T-cell (primary cell): ENCODE results near the gene SEC63. TPM values are rescaled to one million over a fixed set of nuclear protein-coding genes. Genes with fewer than 3 reads are reported as not detected.

Experiments used
- ATAC-seq, 4 experiments: fragments of 200-7000 bp in 3 of 4; fragments of 150-1000 bp in 1 of 4; cut with Tn5 transposase; replicated peaks in 1 of 4; 1 replicate in 3 of 4; 2 replicates in 1 of 4; pipeline ENCODE4 v1.10.0; 2021; ENCODE audit warnings: moderate library complexity in 3 of 4, mild to moderate bottlenecking in 2 of 4, moderate number of reproducible peaks in 1 of 4
- CTCF ChIA-PET, 2 donors: fragments of 300-600 bp; sonication (Branson Sonifier 250); formaldehyde crosslinking; loops; one replicate each; lab custom pipeline; 2022; ENCODE audit warnings: antibody characterized with exemption in 2 of 2; lab: Charles Lee
- POLR2A ChIA-PET, 2 donors: fragments of 300-600 bp; sonication (Branson Sonifier 250); formaldehyde crosslinking; loops; one replicate each; lab custom pipeline; 2022; ENCODE audit warnings: antibody characterized with exemption in 2 of 2; lab: Charles Lee
- DNase-seq, 35 experiments: peaks; one replicate each; pipeline versions ENCODE4 v3.0.0 to v3.0.0-alpha.2; 2013 to 2023
- H3K27ac ChIP-seq: one replicate; pipeline ENCODE4 v1.5.1; 2013; ENCODE audit warnings: low read length
- H3K27me3 ChIP-seq, 2 experiments: replicated peaks in 1 of 2; 1 replicate in 1 of 2; 2 replicates in 1 of 2; pipeline versions ENCODE4 v1.6.1 to v1.7.0; 2013; ENCODE audit warnings: low read length in 1 of 2, mixed read lengths in 1 of 2; ENCODE audit not compliant: control insufficient read depth in 2 of 2, insufficient read depth in 2 of 2; ENCODE audit errors: extremely low read depth in 1 of 2
- H3K36me3 ChIP-seq, 2 donors: 1 replicate in 1 of 2; 2 replicates in 1 of 2; pipeline versions ENCODE4 v1.6.1 to v1.7.0; 2013; ENCODE audit warnings: low read length in 1 of 2; ENCODE audit not compliant: control insufficient read depth in 2 of 2, insufficient read depth in 1 of 2; ENCODE audit errors: extremely low read depth in 1 of 2
- H3K4me1 ChIP-seq, 2 experiments: 1 replicate in 1 of 2; 2 replicates in 1 of 2; pipeline versions ENCODE4 v1.6.1 to v1.7.0; 2013; ENCODE audit warnings: low read length in 2 of 2, mixed read lengths in 1 of 2; ENCODE audit not compliant: insufficient read depth in 2 of 2, control insufficient read depth in 1 of 2; ENCODE audit errors: extremely low read depth in 1 of 2
- H3K4me3 ChIP-seq, 2 donors: 1 replicate in 1 of 2; 2 replicates in 1 of 2; pipeline versions ENCODE4 v1.5.1 to v1.7.0; 2013; ENCODE audit warnings: mild to moderate bottlenecking in 2 of 2, low read length in 1 of 2, moderate library complexity in 1 of 2; ENCODE audit not compliant: control insufficient read depth in 1 of 2; ENCODE audit errors: extremely low read depth in 1 of 2
- H3K9me3 ChIP-seq: 2 replicates; pipeline ENCODE4 v1.7.0; 2013
- H3K27ac Mint-ChIP-seq, 2 donors: one replicate each; pipeline ENCODE4 v1.8.0; 2020 to 2021; ENCODE audit warnings: mild to moderate bottlenecking in 2 of 2, mixed read lengths in 2 of 2
- H3K27me3 Mint-ChIP-seq, 2 donors: one replicate each; pipeline ENCODE4 v1.8.0; 2021 to 2022; ENCODE audit warnings: mixed read lengths in 2 of 2
- H3K36me3 Mint-ChIP-seq: one replicate; pipeline ENCODE4 v1.8.0; 2021; ENCODE audit warnings: mixed read lengths
- H3K4me1 Mint-ChIP-seq, 3 donors: one replicate each; pipeline ENCODE4 v1.8.0; 2020 to 2022; ENCODE audit warnings: mixed read lengths in 3 of 3, mild to moderate bottlenecking in 1 of 3
- H3K4me3 Mint-ChIP-seq, 3 donors: one replicate each; pipeline ENCODE4 v1.8.0; 2020 to 2022; ENCODE audit warnings: mild to moderate bottlenecking in 3 of 3, mixed read lengths in 3 of 3, moderate library complexity in 3 of 3
- H3K9me3 Mint-ChIP-seq, 3 donors: one replicate each; pipeline ENCODE4 v1.8.0; 2020 to 2022; ENCODE audit warnings: mixed read lengths in 3 of 3
- WGBS: methylation state at CpG from one replicate; pipeline ENCODE4 v1.1.5; 2013; ENCODE audit warnings: missing lambda C conversion rate; ENCODE audit not compliant: insufficient coverage; 5-methylcytosine and 5-hydroxymethylcytosine counted together
- total RNA-seq, 35 experiments: library from RNA in 6 of 35; stranded (reverse) in 6 of 35; fragments of 120-200 nt in 1 of 35; gene quantifications; one replicate each; pipeline versions ENCODE4 v1.2.1 to v1.2.4 and lab custom pipeline; 2013 to 2026

SEC63 gene
- total RNA-seq, 5 donors from 2014 or later (not counting 1 experiment from before 2014, with no cell fraction given), result 56.2 to 85.5 (median 68.7) TPM

DNA sequence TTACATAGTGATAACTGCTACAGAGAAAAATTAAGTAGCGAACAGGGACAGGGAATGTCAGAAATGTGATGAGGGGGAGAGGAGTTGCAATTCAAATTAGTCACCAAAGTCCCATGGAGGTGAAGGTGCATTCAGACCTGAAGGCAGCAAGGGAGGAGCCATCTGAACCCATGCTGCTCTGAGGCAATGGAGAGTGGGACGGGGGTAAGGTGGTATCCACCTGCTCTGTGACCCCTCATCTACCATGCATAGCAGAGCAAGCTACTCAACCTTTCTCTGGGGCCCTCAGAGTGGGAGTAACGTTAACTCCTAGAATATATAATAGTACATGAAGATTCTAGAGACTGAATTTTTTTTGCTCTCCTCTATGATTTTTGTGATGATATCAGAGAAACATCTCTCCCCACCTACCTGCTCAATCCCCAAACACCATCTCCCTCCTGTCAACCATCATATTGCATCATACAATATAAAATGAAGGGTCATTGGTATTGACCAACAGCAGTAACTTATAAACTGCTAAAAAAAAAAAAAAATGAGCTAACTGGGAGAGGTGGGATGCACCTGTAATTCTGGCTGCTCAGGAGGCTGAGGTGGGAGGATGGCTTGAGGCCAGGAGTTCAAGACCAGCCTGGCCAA lies 117.3 kb downstream of the SEC63 start:
- WGBS, result 100% methylated on average over 1 of the region's 3 CpGs
- ChIA-PET CTCF (interaction anchor here in 1 of 2 donors (1.0 kb wide), 1 partner anchor 8 kb away, joined by 3 read pairs; no protein-coding TSS in a partner anchor), POLR2A (interaction anchor here (0.5 to 1.2 kb wide), 2 partner anchors 15 to 27 kb away, joined by 3 to 5 read pairs; no protein-coding TSS in a partner anchor)
- DNase-seq (no peak), ATAC-seq (no peak)
- peaks cover 0 to 3% of the 10 kb centered on the region in 2 experiments for H3K27me3 ChIP-seq
- no peaks in the 10 kb centered on the region for H3K9me3 ChIP-seq
- H3K36me3 Mint-ChIP-seq, result no peaks in the 10 kb centered on the region
- no peaks in the 10 kb centered on the region for H3K27me3 Mint-ChIP-seq
- no peak overlapping the region for H3K27ac Mint-ChIP-seq
- H3K4me3 ChIP-seq, result no peak overlapping the region
- H3K27ac ChIP-seq, result no peak overlapping the region
- H3K4me3 Mint-ChIP-seq, result no peak overlapping the region
- H3K4me1 Mint-ChIP-seq, result peaks cover 6 to 19% (median 16%) of the 10 kb centered on the region in 3 donors
- H3K4me1 ChIP-seq, result peaks cover 2 to 5% of the 10 kb centered on the region in 2 experiments
- H3K36me3 ChIP-seq, result no peaks in the 10 kb centered on the region
- H3K9me3 Mint-ChIP-seq, result no peaks in the 10 kb centered on the region

DNA sequence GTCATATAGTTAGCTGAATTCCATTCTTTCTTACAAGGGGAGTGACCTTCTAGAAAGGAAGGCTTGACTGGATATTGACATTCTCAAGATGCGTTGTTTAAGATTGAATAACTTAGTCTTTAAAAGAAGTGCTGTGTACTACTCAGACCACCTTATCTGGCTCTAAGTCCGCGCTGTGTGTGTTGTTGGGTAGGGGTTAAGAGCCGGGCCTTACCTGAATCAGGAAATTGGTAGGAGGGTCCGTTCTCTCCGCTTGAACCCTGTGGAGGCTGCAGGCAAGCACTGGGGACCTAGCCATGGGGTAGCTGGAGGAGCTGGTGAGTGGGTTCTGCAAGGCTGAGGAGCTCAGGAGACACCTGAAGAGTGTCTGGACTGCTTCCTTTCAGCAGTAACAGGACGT lies 124.9 kb downstream of the SEC63 start:
- peaks cover 18 to 29% (median 24%) of the 10 kb centered on the region in 3 donors for H3K4me1 Mint-ChIP-seq

DNA sequence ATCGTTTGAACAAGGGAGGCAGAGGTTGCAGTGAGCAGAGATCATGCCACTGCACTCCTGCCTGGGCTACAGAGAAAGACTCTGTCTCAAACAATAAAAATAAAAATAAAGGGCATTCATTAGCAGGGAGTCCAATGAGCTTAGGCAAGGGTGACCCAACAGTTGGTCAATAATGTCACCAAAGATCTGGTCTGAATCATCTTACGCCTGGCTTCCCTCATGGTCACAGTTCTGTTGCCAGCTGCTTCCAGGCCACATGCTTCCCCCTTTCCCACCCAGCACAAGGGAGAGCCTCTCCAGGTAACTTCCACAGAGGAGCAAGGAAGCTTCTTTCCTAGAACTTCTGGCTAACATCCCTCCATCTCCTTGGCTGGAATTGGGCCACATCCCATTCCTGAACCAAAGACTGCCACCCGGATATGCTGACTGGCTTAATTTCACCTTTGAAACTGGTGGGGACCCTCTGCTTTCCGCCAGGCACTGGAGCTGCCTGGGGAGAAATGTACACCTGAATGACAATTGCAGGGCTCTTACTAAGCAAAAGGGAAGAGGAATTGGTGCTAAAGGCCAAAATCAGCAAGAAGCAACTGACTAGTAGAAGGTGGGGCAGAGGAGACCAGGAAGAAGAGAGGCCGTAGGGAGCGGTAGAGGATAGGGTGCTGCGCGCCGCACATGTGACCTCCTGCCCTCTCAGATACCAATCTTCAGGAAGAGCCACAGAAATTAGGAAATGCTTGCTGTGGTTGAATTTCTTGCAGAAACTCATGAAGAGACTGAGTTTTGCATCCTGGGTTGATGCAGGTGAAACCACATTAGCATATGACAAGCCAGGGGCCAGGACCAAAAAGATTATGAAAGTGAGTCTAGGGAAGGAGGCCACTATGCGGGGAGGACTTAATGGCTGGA lies 125.6 kb downstream of the SEC63 start:
- 73% methylated on average over 7 of the region's 10 CpGs for WGBS
- H3K9me3 Mint-ChIP-seq, result no peaks in the 10 kb centered on the region
- Histone ChIP-seq H3K9me3 (no peaks in the 10 kb centered on the region), H3K4me1 (peaks cover 5 to 19% of the 10 kb centered on the region in 2 experiments), H3K4me3 (no peak overlapping the region), H3K27me3 (no peaks in the 10 kb centered on the region), H3K36me3 (no peaks in the 10 kb centered on the region), H3K27ac (no peak overlapping the region)
- H3K4me3 Mint-ChIP-seq, result peak overlapping the region in 2 of 3 donors; percentile 21 to 27
- ATAC-seq (peak; percentile 19 to 56 (median 36)), DNase-seq (no peak)
- ChIA-PET CTCF (interaction anchor here in 1 of 2 donors (0.7 to 1.0 kb wide), 3 partner anchors 15 to 85 kb away, joined by 3 read pairs; no protein-coding TSS in a partner anchor), POLR2A (interaction anchor here in 1 of 2 donors (0.8 to 2.4 kb wide), 2 partner anchors 9 to 89 kb away, joined by 4 to 10 read pairs; partner anchors contain the start of gene SCML4)
- peak overlapping the region; percentile 75 to 82 for H3K27ac Mint-ChIP-seq
- H3K4me1 Mint-ChIP-seq, result peaks cover 24 to 29% (median 24%) of the 10 kb centered on the region in 3 donors
- no peaks in the 10 kb centered on the region for H3K36me3 Mint-ChIP-seq
- H3K27me3 Mint-ChIP-seq, result no peaks in the 10 kb centered on the region

More for the DNA sequence above, 124.9 kb downstream of the SEC63 start:
- Histone ChIP-seq H3K27me3 (no peaks in the 10 kb centered on the region), H3K36me3 (no peaks in the 10 kb centered on the region), H3K4me1 (peaks cover 5 to 15% of the 10 kb centered on the region in 2 experiments), H3K9me3 (no peaks in the 10 kb centered on the region), H3K27ac (no peak overlapping the region), H3K4me3 (no peak overlapping the region)
- Mint-ChIP-seq H3K27me3 (no peaks in the 10 kb centered on the region), H3K9me3 (no peaks in the 10 kb centered on the region), H3K4me3 (peak overlapping the region in 1 of 3 donors; percentile 27), H3K36me3 (no peaks in the 10 kb centered on the region), H3K27ac (peak overlapping the region; percentile 75 to 82)
- no peak for DNase-seq
- ATAC-seq, result peak in 1 of 4 experiments; percentile 13
- ChIA-PET CTCF (interaction anchor here (0.6 to 1.0 kb wide), 4 partner anchors 15 to 1562 kb away, joined by 3 to 4 read pairs (median 3); no protein-coding TSS in a partner anchor), POLR2A (interaction anchor here in 1 of 2 donors (1.1 kb wide), 1 partner anchor 9 kb away, joined by 3 read pairs; the partner anchor contains the start of gene SCML4)
- 94% methylated on average over 6 of the region's 7 CpGs for WGBS

DNA sequence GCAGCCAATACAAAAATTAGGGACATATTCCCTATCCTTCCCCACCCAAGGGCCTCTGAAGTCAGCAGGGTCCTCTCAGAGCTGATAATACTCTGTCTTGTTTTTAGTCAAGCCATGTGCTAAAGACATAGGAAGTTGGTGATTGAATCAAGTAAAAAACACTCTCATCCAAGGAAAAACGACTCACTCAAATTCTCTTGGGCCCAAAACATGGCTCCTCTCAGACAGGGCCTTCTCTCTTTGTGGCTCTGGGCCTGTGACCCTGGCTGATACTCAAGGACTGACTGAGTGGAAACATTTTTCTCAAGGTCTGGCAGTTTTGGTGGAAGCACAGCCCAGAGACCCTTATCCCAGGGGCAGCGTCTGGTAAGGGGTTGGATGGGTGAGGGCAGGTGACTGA lies 127.9 kb downstream of the SEC63 start:
- Histone ChIP-seq H3K36me3 (no peaks in the 10 kb centered on the region), H3K4me3 (no peak overlapping the region), H3K9me3 (no peaks in the 10 kb centered on the region), H3K4me1 (peaks cover 7 to 22% of the 10 kb centered on the region in 2 experiments), H3K27ac (no peak overlapping the region), H3K27me3 (no peaks in the 10 kb centered on the region)
- Mint-ChIP-seq H3K27me3 (no peaks in the 10 kb centered on the region), H3K36me3 (no peaks in the 10 kb centered on the region), H3K9me3 (no peaks in the 10 kb centered on the region), H3K4me3 (no peak overlapping the region), H3K4me1 (peaks cover 26 to 33% (median 26%) of the 10 kb centered on the region in 3 donors), H3K27ac (peak overlapping the region in 1 of 2 donors; percentile 66)
- WGBS, result 80% methylated on average over 1 of the region's 2 CpGs
- DNase-seq (no peak), ATAC-seq (no peak)
- ChIA-PET CTCF (interaction anchor here (0.6 to 1.2 kb wide), 2 partner anchors 37 to 706 kb away, joined by 4 to 8 read pairs; no protein-coding TSS in a partner anchor), POLR2A (interaction anchor here in 1 of 2 donors (2.4 kb wide), 1 partner anchor 7 kb away, joined by 10 read pairs; the partner anchor contains the start of gene SCML4)

DNA sequence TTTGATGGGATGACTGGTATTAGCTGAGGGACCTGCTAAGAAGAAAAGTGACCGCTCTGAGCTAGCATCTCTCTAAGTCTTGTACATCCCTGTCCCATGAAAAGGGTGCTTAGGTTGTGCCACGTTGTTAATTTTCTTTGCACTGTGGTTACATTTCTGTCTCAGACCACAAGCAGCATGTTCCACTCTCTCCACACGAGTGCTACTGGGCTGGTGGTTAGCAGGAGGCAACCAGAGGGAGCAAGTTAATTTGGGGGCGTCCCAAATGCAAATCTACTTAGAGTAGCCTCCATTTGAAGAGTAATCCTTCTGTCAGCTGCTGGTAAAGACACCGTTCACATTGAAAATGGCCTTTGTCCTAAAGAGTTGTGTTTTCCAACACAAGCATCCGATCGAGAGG lies 130.5 kb downstream of the SEC63 start:
- H3K4me3 Mint-ChIP-seq, result no peak overlapping the region
- H3K36me3 ChIP-seq, result no peaks in the 10 kb centered on the region
- H3K4me1 ChIP-seq, result peaks cover 12 to 24% of the 10 kb centered on the region in 2 experiments
- no peak overlapping the region for H3K27ac ChIP-seq
- H3K27ac Mint-ChIP-seq, result peak overlapping the region in 1 of 2 donors; percentile 66
- H3K36me3 Mint-ChIP-seq, result no peaks in the 10 kb centered on the region
- POLR2A ChIA-PET, result interaction anchor here in 1 of 2 donors (0.7 kb wide), 1 partner anchor 14 kb away, joined by 7 read pairs; no protein-coding TSS in a partner anchor
- peaks cover 30 to 41% (median 33%) of the 10 kb centered on the region in 3 donors for H3K4me1 Mint-ChIP-seq
- 91% methylated on average over 2 of the region's 7 CpGs for WGBS
- no peaks in the 10 kb centered on the region for H3K9me3 ChIP-seq
- H3K27me3 ChIP-seq, result no peaks in the 10 kb centered on the region
- ATAC-seq (no peak), DNase-seq (peak in 9 of 35 experiments; percentile 8 to 54 (median 13))
- H3K27me3 Mint-ChIP-seq, result no peaks in the 10 kb centered on the region
- no peaks in the 10 kb centered on the region for H3K9me3 Mint-ChIP-seq
- CTCF ChIA-PET, result interaction anchor here in 1 of 2 donors (0.8 to 1.4 kb wide), 3 partner anchors 14 to 21 kb away, joined by 3 to 4 read pairs (median 3); no protein-coding TSS in a partner anchor
- no peak overlapping the region for H3K4me3 ChIP-seq
